ENCODE data around the gene NAA16. TPM values are rescaled to one million over a fixed set of nuclear protein-coding genes. Genes with fewer than 3 reads are reported as not detected.

Gene NAA16
- total and polyA plus RNA-seq, 10 of the 15 experiments (the other 5 are each of a cell fraction or from before 2014, with no cell fraction given): 5.4 to 18.5 (median 13.2) TPM

DNA sequence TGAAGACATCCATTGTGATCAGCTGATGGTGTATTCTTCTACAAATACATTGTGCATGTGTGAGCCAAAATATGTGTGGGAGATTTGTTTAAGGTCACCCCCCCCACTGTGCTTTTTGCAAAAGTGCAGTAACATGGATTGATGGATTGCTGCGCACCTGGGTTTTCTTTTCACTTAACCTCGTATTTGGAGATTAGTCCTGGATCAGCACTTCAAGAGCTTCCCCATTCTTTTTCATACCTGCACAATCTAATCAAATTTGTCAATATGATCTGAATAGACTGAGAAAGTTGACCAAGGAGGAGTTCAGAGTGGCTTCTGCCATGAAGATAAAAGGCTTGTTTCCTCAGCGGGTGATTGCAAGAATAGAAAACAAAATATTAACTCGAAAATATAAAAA lies 23.7 kb downstream of the NAA16 start:
- intact Hi-C loops (cut with micrococcal nuclease; ENCODE audit: unreplicated experiment): no loop called here
- H3K27me3 ChIP-seq (replicated peaks in 1 of 2; ENCODE audit: control insufficient read depth in 2 of 2, insufficient read depth in 2 of 2, low read length in 1 of 2): no peaks in the 10 kb centered on the region
- BruUV-seq (replicated peaks): no TSS peak
- no peak for FAIRE-seq
- CTCF ChIA-PET: no interaction called here
- SMC1A ChIA-PET (ENCODE audit: uncharacterized antibody, unreplicated experiment): no interaction called here
- no peak overlapping the region for H3K9ac ChIP-seq (ENCODE audit: control insufficient read depth, insufficient read depth, low read length)
- H3K27ac ChIP-seq (ENCODE audit: control insufficient read depth, insufficient read depth): no peak overlapping the region
- no peak for ATAC-seq
- DNase-seq (ENCODE audit: low read depth, low spot score): no peak
- POLR2A ChIA-PET: no interaction called here
- H3K4me2 ChIP-seq (ENCODE audit: control insufficient read depth, insufficient read depth): no peak overlapping the region
- no peak overlapping the region for H3K4me3 ChIP-seq
- peaks cover 0 to 7% of the 10 kb centered on the region in 2 experiments; a peak in 1 of 4 replicates for H3K36me3 ChIP-seq (ENCODE audit: control insufficient read depth in 2 of 2, insufficient read depth in 2 of 2, low read length in 1 of 2)
- RAD21 ChIA-PET (ENCODE audit: unreplicated experiment): no interaction called here
- H3K79me2 ChIP-seq (ENCODE audit: control insufficient read depth, insufficient read depth, low read length): no peaks in the 10 kb centered on the region
- H3K9me3 ChIP-seq (replicated peaks; ENCODE audit: control insufficient read depth, insufficient read depth, low read length): no peaks in the 10 kb centered on the region
- TF ChIP-seq ESRRA (IDR thresholded peaks at IDR 0.05; ENCODE audit: low read length): no peak
- no peak for TF ChIP-seq RAD21 (IDR thresholded peaks at IDR 0.05; ENCODE audit: insufficient read depth, low read depth, low read length)
- no peak for TF ChIP-seq HDAC2 (IDR thresholded peaks at IDR 0.05)
- TF ChIP-seq ZNF274 (IDR thresholded peaks at IDR 0.05; ENCODE audit: insufficient read depth, insufficient read length): no peak
- TF ChIP-seq, protein P1, sequence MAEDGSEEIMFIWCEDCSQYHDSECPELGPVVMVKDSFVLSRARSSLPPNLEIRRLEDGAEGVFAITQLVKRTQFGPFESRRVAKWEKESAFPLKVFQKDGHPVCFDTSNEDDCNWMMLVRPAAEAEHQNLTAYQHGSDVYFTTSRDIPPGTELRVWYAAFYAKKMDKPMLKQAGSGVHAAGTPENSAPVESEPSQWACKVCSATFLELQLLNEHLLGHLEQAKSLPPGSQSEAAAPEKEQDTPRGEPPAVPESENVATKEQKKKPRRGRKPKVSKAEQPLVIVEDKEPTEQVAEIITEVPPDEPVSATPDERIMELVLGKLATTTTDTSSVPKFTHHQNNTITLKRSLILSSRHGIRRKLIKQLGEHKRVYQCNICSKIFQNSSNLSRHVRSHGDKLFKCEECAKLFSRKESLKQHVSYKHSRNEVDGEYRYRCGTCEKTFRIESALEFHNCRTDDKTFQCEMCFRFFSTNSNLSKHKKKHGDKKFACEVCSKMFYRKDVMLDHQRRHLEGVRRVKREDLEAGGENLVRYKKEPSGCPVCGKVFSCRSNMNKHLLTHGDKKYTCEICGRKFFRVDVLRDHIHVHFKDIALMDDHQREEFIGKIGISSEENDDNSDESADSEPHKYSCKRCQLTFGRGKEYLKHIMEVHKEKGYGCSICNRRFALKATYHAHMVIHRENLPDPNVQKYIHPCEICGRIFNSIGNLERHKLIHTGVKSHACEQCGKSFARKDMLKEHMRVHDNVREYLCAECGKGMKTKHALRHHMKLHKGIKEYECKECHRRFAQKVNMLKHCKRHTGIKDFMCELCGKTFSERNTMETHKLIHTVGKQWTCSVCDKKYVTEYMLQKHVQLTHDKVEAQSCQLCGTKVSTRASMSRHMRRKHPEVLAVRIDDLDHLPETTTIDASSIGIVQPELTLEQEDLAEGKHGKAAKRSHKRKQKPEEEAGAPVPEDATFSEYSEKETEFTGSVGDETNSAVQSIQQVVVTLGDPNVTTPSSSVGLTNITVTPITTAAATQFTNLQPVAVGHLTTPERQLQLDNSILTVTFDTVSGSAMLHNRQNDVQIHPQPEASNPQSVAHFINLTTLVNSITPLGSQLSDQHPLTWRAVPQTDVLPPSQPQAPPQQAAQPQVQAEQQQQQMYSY (CRISPR knock-in tag; IDR thresholded peaks at IDR 0.05): no peak
- TF ChIP-seq MYC (IDR thresholded peaks at IDR 0.05; ENCODE audit: insufficient read depth, insufficient read length, insufficient replicate concordance, low read length, severe bottlenecking): no peak
- no peak for TF ChIP-seq TARDBP (IDR thresholded peaks at IDR 0.05; ENCODE audit: borderline replicate concordance)
- no peak for TF ChIP-seq NRF1 (conservative IDR thresholded peaks at IDR 0.05; ENCODE audit: low read depth, low read length)
- TF ChIP-seq RFX5 (IDR thresholded peaks at IDR 0.05; ENCODE audit: low read depth, low read length): no peak
- TF ChIP-seq NFXL1 (IDR thresholded peaks at IDR 0.05; ENCODE audit: borderline replicate concordance): no peak
- TF ChIP-seq NFIC (IDR thresholded peaks at IDR 0.05; ENCODE audit: low read depth, low read length): no peak
- no peak for TF ChIP-seq CBX3 (IDR thresholded peaks at IDR 0.05; ENCODE audit: borderline replicate concordance, low read depth)
- no peak for TF ChIP-seq ZNF207 (IDR thresholded peaks at IDR 0.05; ENCODE audit: borderline replicate concordance)
- no peak for TF ChIP-seq ZNF24 (IDR thresholded peaks at IDR 0.05)
- TF ChIP-seq ZNF384 (IDR thresholded peaks at IDR 0.05; ENCODE audit: borderline replicate concordance, low read depth, low read length): no peak
- TF ChIP-seq SIN3A (IDR thresholded peaks at IDR 0.05; ENCODE audit: low read depth, low read length): no peak
- TF ChIP-seq PAX5 (IDR thresholded peaks at IDR 0.05; ENCODE audit: borderline replicate concordance, low read depth, low read length): no peak
- no peak overlapping the region for H2AFZ ChIP-seq (ENCODE audit: control insufficient read depth, low read depth, low read length)
- in situ Hi-C loops (cut with MboI): no loop called here
- 96% methylated on average over 4 of the region's 4 CpGs for WGBS (ENCODE audit: insufficient coverage, insufficient replicate concordance, low lambda C conversion rate, missing lambda C conversion rate)
- H4K20me1 ChIP-seq (ENCODE audit: control insufficient read depth, insufficient read depth): no peaks in the 10 kb centered on the region
- no peaks in the 10 kb centered on the region for H3K4me1 ChIP-seq (ENCODE audit: control insufficient read depth, insufficient read depth, low read length)

Data from GM12878 (cell line).